K562 (cell line): ENCODE results near the gene ATP5PD.

Experiments used
- BRCA1 ChIP-seq, 2 experiments: fragments of 450-650 bp in 1 of 2; sonication (generic) in 1 of 2; formaldehyde crosslinking in 1 of 2; IDR thresholded peaks; 2 replicates each; pipeline versions ENCODE4 v1.5.0 to v1.6.1; 2017 to 2020; ENCODE audit warnings: mild to moderate bottlenecking in 1 of 2, missing genetic modification reagents in 1 of 2
- CTBP1 ChIP-seq: fragments of 450-650 bp; IDR thresholded peaks from 2 replicates; pipeline ENCODE4 v1.6.1; 2016; ENCODE audit warnings: borderline replicate concordance
- CTCF ChIP-seq, 3 experiments: IDR thresholded peaks in 2 of 3; conservative IDR thresholded peaks in 1 of 3; 2 replicates each; pipeline ENCODE4 v1.5.1; 2011 to 2012; ENCODE audit warnings: low read length in 3 of 3, mild to moderate bottlenecking in 3 of 3, control low read depth in 2 of 3, improper control_type of control experiment in 1 of 3, inconsistent platforms in 1 of 3, low read depth in 1 of 3, mixed read lengths in 1 of 3, moderate library complexity in 1 of 3; ENCODE audit not compliant: insufficient read depth in 2 of 3
- ILK ChIP-seq: fragments of 450-650 bp; IDR thresholded peaks from 2 replicates; pipeline ENCODE4 v1.6.1; 2016; ENCODE audit warnings: missing genetic modification characterization, low read depth, mild to moderate bottlenecking, missing compliant biosample characterization, moderate library complexity, borderline replicate concordance
- NFE2 ChIP-seq: IDR thresholded peaks from 2 replicates; pipeline ENCODE4 v1.6.1; 2014; ENCODE audit warnings: antibody characterized with exemption, low read depth
- PHF8 ChIP-seq: fragments of 200-600 bp; sonication (generic); IDR thresholded peaks from 2 replicates; pipeline ENCODE4 v1.6.1; 2012; ENCODE audit warnings: mixed run types, mild to moderate bottlenecking, inconsistent platforms, low read length, moderate library complexity, borderline replicate concordance
- PML ChIP-seq: IDR thresholded peaks from 2 replicates; pipeline ENCODE4 v1.6.1; 2012; ENCODE audit warnings: low read length, inconsistent platforms
- STAG1 ChIP-seq: sonication (generic); formaldehyde crosslinking; IDR thresholded peaks from 2 replicates; pipeline ENCODE4 v1.5.0; 2020; ENCODE audit warnings: missing genetic modification reagents, borderline replicate concordance
- TAF1 ChIP-seq: IDR thresholded peaks from 2 replicates; pipeline ENCODE4 v1.6.1; 2011; ENCODE audit warnings: mild to moderate bottlenecking, low read length, moderate library complexity; ENCODE audit not compliant: insufficient read depth, control insufficient read depth, severe bottlenecking; ENCODE audit errors: extremely low read depth
- ZBTB7A ChIP-seq: IDR thresholded peaks from 2 replicates; pipeline ENCODE4 v1.6.1; 2011; ENCODE audit warnings: low read depth, mild to moderate bottlenecking, low read length, moderate library complexity, borderline replicate concordance; ENCODE audit not compliant: control insufficient read depth
- ZNF146 ChIP-seq: IDR thresholded peaks from one replicate; pipeline ENCODE4 v1.6.1; 2018; ENCODE audit warnings: missing compliant biosample characterization; ENCODE audit not compliant: unreplicated experiment
- ZNF197 ChIP-seq: fragments of 200-800 bp; sonication (Bioruptor generic); IDR thresholded peaks from 2 replicates; pipeline ENCODE4 v1.6.1; 2016; ENCODE audit warnings: low read depth, missing genetic modification characterization, missing compliant biosample characterization
- ZNF274 ChIP-seq: IDR thresholded peaks from 2 replicates; pipeline ENCODE4 v1.6.1; 2011; ENCODE audit warnings: low read depth, mild to moderate bottlenecking, low read length, moderate library complexity, borderline replicate concordance
- TF ChIP-seq, protein P1 (sequence below), 2 experiments: fragments of 450-650 bp; formaldehyde crosslinking in 1 of 2; IDR thresholded peaks; 2 replicates each; pipeline versions ENCODE4 v1.4.0 to v1.6.1; 2014 to 2020; ENCODE audit warnings: mild to moderate bottlenecking in 2 of 2, borderline replicate concordance in 1 of 2, low read depth in 1 of 2

GRCh38 chr17:75051941-75052340 lies 5.2 kb upstream of the ATP5PD start:
- TF ChIP-seq CTCF (IDR thresholded peaks at IDR 0.05 in 2 of 3, conservative IDR thresholded peaks at IDR 0.05 in 1 of 3; ENCODE audit: insufficient read depth in 2 of 3, low read depth in 1 of 3, low read length in 3 of 3) (no peak), STAG1 (CRISPR knock-in tag) (no peak), BRCA1 (IDR thresholded peaks at IDR 0.05) (no peak), BRCA1 (CRISPR knock-in tag; IDR thresholded peaks at IDR 0.05) (no peak), ZBTB7A (no peak), PHF8 (no peak), PML (no peak), TAF1 (no peak), CTBP1 (no peak), ZNF274 (no peak), ILK (tag) (no peak), ZNF146 (CRISPR knock-in tag) (no peak), ZNF197 (CRISPR knock-in tag) (no peak), NFE2 (no peak)
- TF ChIP-seq, protein P1, sequence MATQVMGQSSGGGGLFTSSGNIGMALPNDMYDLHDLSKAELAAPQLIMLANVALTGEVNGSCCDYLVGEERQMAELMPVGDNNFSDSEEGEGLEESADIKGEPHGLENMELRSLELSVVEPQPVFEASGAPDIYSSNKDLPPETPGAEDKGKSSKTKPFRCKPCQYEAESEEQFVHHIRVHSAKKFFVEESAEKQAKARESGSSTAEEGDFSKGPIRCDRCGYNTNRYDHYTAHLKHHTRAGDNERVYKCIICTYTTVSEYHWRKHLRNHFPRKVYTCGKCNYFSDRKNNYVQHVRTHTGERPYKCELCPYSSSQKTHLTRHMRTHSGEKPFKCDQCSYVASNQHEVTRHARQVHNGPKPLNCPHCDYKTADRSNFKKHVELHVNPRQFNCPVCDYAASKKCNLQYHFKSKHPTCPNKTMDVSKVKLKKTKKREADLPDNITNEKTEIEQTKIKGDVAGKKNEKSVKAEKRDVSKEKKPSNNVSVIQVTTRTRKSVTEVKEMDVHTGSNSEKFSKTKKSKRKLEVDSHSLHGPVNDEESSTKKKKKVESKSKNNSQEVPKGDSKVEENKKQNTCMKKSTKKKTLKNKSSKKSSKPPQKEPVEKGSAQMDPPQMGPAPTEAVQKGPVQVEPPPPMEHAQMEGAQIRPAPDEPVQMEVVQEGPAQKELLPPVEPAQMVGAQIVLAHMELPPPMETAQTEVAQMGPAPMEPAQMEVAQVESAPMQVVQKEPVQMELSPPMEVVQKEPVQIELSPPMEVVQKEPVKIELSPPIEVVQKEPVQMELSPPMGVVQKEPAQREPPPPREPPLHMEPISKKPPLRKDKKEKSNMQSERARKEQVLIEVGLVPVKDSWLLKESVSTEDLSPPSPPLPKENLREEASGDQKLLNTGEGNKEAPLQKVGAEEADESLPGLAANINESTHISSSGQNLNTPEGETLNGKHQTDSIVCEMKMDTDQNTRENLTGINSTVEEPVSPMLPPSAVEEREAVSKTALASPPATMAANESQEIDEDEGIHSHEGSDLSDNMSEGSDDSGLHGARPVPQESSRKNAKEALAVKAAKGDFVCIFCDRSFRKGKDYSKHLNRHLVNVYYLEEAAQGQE (IDR thresholded peaks at IDR 0.05; ENCODE audit: borderline replicate concordance) = no peak
- TF ChIP-seq, protein P1 (CRISPR knock-in tag; IDR thresholded peaks at IDR 0.05; ENCODE audit: low read depth) = no peak
